Testis (tissue), 2 donors: Measurements from ENCODE around the gene ATP2A2.

Experiments used
- CTCF ChIP-seq, 3 experiments: fragments of 450-650 bp in 2 of 3; fragments of 200-600 bp in 1 of 3; sonication (generic) in 1 of 3; IDR thresholded peaks; one replicate each; pipeline ENCODE4 v1.5.1; 2016 to 2019; ENCODE audit warnings: antibody characterized with exemption in 3 of 3, mild to moderate bottlenecking in 2 of 3, moderate library complexity in 1 of 3
- POLR2A ChIP-seq: fragments of 450-650 bp; IDR thresholded peaks from one replicate; pipeline ENCODE4 v1.6.1; 2017; ENCODE audit warnings: antibody characterized with exemption, mild to moderate bottlenecking, moderate library complexity

- TF ChIP-seq CTCF (IDR thresholded peaks at IDR 0.05) (no peak), POLR2A (no peak)
Observed at GRCh38 chr12:110289044-110289710, 8.1 kb downstream of the ATP2A2 start.
